ENCODE data around the gene SOX18.
A peak's percentile ranks its signal among the peaks of the same experiment; 100 is the strongest.

DNA sequence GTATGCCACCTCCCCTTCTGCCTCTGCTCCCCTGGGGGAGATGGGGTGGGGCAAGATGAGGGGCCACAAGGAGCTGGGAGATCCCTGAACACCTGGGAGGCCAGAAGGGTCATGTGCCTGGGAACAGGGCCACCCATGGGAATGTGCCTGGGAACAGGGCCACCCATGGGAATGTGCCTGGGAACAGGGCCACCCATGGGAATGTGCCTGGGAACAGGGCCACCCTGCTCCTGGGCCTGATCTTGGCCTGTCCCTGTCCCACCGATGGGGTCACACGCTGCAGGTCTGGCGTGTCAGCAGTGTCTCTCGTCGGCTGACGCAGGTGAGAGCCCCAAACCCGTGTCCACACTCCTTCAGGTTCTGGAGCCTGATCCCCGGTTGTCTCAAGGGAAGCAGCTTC lies 25.5 kb upstream of the SOX18 start:
- TF ChIP-seq CTCF (IDR thresholded peaks at IDR 0.05 in 8 of 11, conservative IDR thresholded peaks at IDR 0.05 in 3 of 11) (no peak), POLR2A (IDR thresholded peaks at IDR 0.05) (no peak), POLR2AphosphoS5 (IDR thresholded peaks at IDR 0.05) (peak in 2 of 3 donors; percentile 6 to 10)

Measured in spleen (tissue), 7 donors.